H1 (cell line): ENCODE measurements around the gene HEATR5A. TPM values are rescaled to one million over a fixed set of nuclear protein-coding genes. Genes with fewer than 3 reads are reported as not detected.
A peak's percentile ranks its signal among the peaks of the same experiment; 100 is the strongest.

Experiments
- CTCF ChIA-PET: fragments of 300-600 bp; sonication (Branson Sonifier 250); formaldehyde crosslinking; loops from one replicate; lab custom pipeline; 2021; ENCODE audit not compliant: partially characterized antibody; lab: Charles Lee
- POLR2A ChIA-PET: fragments of 300-600 bp; sonication (Branson Sonifier 250); formaldehyde crosslinking; loops from one replicate; lab custom pipeline; 2021; ENCODE audit warnings: inconsistent platforms; ENCODE audit not compliant: partially characterized antibody; lab: Charles Lee
- DNase-seq, 2 experiments: peaks; one replicate each; pipeline versions ENCODE4 v3.0.0 to v3.0.0-alpha.2; 2010 to 2022; ENCODE audit warnings: low spot score in 2 of 2, low read depth in 1 of 2, mixed read lengths in 1 of 2
- FAIRE-seq: peaks from 2 replicates; lab custom pipeline; 2011; peaks lifted over from hg19 to GRCh38; lab: Jason Lieb, UNC
- H2AFZ ChIP-seq: 2 replicates; pipeline ENCODE4 v1.8.1; 2012; ENCODE audit warnings: low read length, inconsistent platforms
- H2AK5ac ChIP-seq: 2 replicates; pipeline ENCODE4 v1.6.1; 2013; ENCODE audit warnings: low read depth, low read length
- H2BK120ac ChIP-seq: replicated peaks from 2 replicates; pipeline ENCODE3; 2013; ENCODE audit warnings: low read depth, low read length, inconsistent platforms
- H2BK12ac ChIP-seq: 2 replicates; pipeline ENCODE4 v1.6.1; 2013; ENCODE audit warnings: low read depth, low read length
- H2BK15ac ChIP-seq: 2 replicates; pipeline ENCODE4 v1.6.1; 2013; ENCODE audit warnings: low read length
- H2BK20ac ChIP-seq: 2 replicates; pipeline ENCODE4 v1.6.1; 2013; ENCODE audit warnings: low read length
- H2BK5ac ChIP-seq: 2 replicates; pipeline ENCODE4 v1.6.1; 2013; ENCODE audit warnings: low read depth, low read length
- H3K14ac ChIP-seq: 2 replicates; pipeline ENCODE4 v1.6.1; 2013; ENCODE audit warnings: inconsistent platforms; ENCODE audit not compliant: insufficient read length
- H3K18ac ChIP-seq: 2 replicates; pipeline ENCODE4 v1.6.1; 2013; ENCODE audit warnings: low read length; ENCODE audit errors: extremely low read depth
- H3K23ac ChIP-seq: 2 replicates; pipeline ENCODE4 v1.6.1; 2013; ENCODE audit warnings: inconsistent platforms; ENCODE audit not compliant: insufficient read length
- H3K23me2 ChIP-seq: 2 replicates; pipeline ENCODE4 v1.6.1; 2013; ENCODE audit warnings: low read depth, low read length
- H3K27ac ChIP-seq: 2 replicates; pipeline ENCODE4 v1.6.1; 2011; ENCODE audit warnings: low read depth, low read length, inconsistent platforms
- H3K27me3 ChIP-seq, 4 experiments: replicated peaks in 1 of 4; 1 replicate in 1 of 4; 2 replicates in 3 of 4; pipeline versions ENCODE4 v1.6.1 to v1.8.1; 2011 to 2013; ENCODE audit warnings: low read length in 3 of 4, mild to moderate bottlenecking in 3 of 4, inconsistent platforms in 2 of 4, mixed read lengths in 2 of 4, moderate library complexity in 1 of 4; ENCODE audit not compliant: control insufficient read depth in 3 of 4, insufficient read depth in 3 of 4; ENCODE audit errors: extremely low read depth in 1 of 4
- H3K36me3 ChIP-seq, 4 experiments: 2 replicates each; pipeline versions ENCODE4 v1.6.1 to v1.8.1; 2011 to 2013; ENCODE audit warnings: mild to moderate bottlenecking in 4 of 4, low read length in 3 of 4, moderate library complexity in 2 of 4, control low read depth in 1 of 4, inconsistent platforms in 1 of 4; ENCODE audit not compliant: insufficient read depth in 4 of 4, control insufficient read depth in 2 of 4
- H3K4ac ChIP-seq: replicated peaks from 2 replicates; pipeline ENCODE3; 2013; ENCODE audit warnings: low read length, low read depth, mixed read lengths, inconsistent platforms; ENCODE audit not compliant: insufficient read length
- H3K4me1 ChIP-seq, 4 experiments: replicated peaks in 1 of 4; 1 replicate in 1 of 4; 2 replicates in 3 of 4; pipeline versions ENCODE4 v1.6.1 to v1.8.1; 2011 to 2013; ENCODE audit warnings: low read length in 3 of 4, inconsistent platforms in 2 of 4, mixed read lengths in 1 of 4; ENCODE audit not compliant: insufficient read depth in 4 of 4, control insufficient read depth in 3 of 4
- H3K4me2 ChIP-seq, 2 experiments: 2 replicates each; pipeline versions ENCODE4 v1.6.1 to v1.8.1; 2011 to 2013; ENCODE audit warnings: low read depth in 2 of 2, low read length in 2 of 2, control low read depth in 1 of 2, inconsistent platforms in 1 of 2, mild to moderate bottlenecking in 1 of 2; ENCODE audit not compliant: insufficient read depth in 1 of 2
- H3K4me3 ChIP-seq, 4 experiments: fragments of 200-600, 300-600 bp in 1 of 4; sonication (generic), shearing (Covaris generic), sonication (Bioruptor Twin) in 1 of 4; 2 replicates each; pipeline versions ENCODE4 v1.5.1 to v1.8.1; 2011 to 2016; ENCODE audit warnings: low read length in 4 of 4, low read depth in 3 of 4, control low read depth in 2 of 4, inconsistent platforms in 2 of 4, mild to moderate bottlenecking in 2 of 4, mixed read lengths in 1 of 4, moderate library complexity in 1 of 4; ENCODE audit not compliant: insufficient read depth in 2 of 4; ENCODE audit errors: extremely low read depth in 1 of 4
- H3K56ac ChIP-seq: replicated peaks from 2 replicates; pipeline ENCODE3; 2013; ENCODE audit warnings: low read depth, mild to moderate bottlenecking, mixed read lengths, low read length, inconsistent platforms; ENCODE audit not compliant: insufficient read length
- H3K79me1 ChIP-seq: 2 replicates; pipeline ENCODE4 v1.6.1; 2013; ENCODE audit warnings: low read depth, low read length, control low read depth
- H3K79me2 ChIP-seq, 2 experiments: 2 replicates each; pipeline versions ENCODE4 v1.6.1 to v1.8.1; 2012 to 2013; ENCODE audit warnings: low read length in 2 of 2, mild to moderate bottlenecking in 2 of 2, inconsistent platforms in 1 of 2; ENCODE audit not compliant: insufficient read depth in 2 of 2, control insufficient read depth in 1 of 2
- H3K9ac ChIP-seq, 4 experiments: replicated peaks in 1 of 4; 1 replicate in 1 of 4; 2 replicates in 3 of 4; pipeline versions ENCODE4 v1.6.1 to v1.8.1; 2011 to 2013; ENCODE audit warnings: low read depth in 3 of 4, low read length in 3 of 4, control low read depth in 2 of 4, mild to moderate bottlenecking in 2 of 4, moderate library complexity in 2 of 4, inconsistent platforms in 1 of 4; ENCODE audit errors: extremely low read depth in 1 of 4
- H3K9me3 ChIP-seq, 2 experiments: 2 replicates each; pipeline versions ENCODE4 v1.6.1 to v1.8.1; 2012 to 2013; ENCODE audit warnings: mild to moderate bottlenecking in 2 of 2, moderate library complexity in 2 of 2, control low read depth in 1 of 2, inconsistent platforms in 1 of 2, low read depth in 1 of 2, low read length in 1 of 2, mixed read lengths in 1 of 2; ENCODE audit not compliant: insufficient read depth in 2 of 2
- H4K20me1 ChIP-seq, 2 experiments: replicated peaks in 1 of 2; 2 replicates each; pipeline versions ENCODE3 to v1.8.1; 2011 to 2013; ENCODE audit warnings: inconsistent platforms in 2 of 2, low read length in 2 of 2, mild to moderate bottlenecking in 1 of 2; ENCODE audit not compliant: insufficient read depth in 2 of 2, control insufficient read depth in 1 of 2
- H4K5ac ChIP-seq: 2 replicates; pipeline ENCODE4 v1.6.1; 2013; ENCODE audit warnings: low read length, low read depth, mixed read lengths, inconsistent platforms; ENCODE audit not compliant: insufficient read length
- H4K8ac ChIP-seq: 2 replicates; pipeline ENCODE4 v1.8.0; 2013; ENCODE audit warnings: mild to moderate bottlenecking, moderate library complexity, low read length, inconsistent platforms; ENCODE audit not compliant: insufficient read depth; ENCODE audit errors: extremely low read depth
- H4K91ac ChIP-seq: replicated peaks from 2 replicates; pipeline ENCODE3; 2013; ENCODE audit warnings: low read length, mixed read lengths, inconsistent platforms; ENCODE audit not compliant: insufficient read length
- ASH2L ChIP-seq: fragments of 200-600, 300-600 bp; sonication (generic); IDR thresholded peaks from one replicate; pipeline ENCODE4 v1.7.1; 2017; ENCODE audit warnings: low read length
- CTBP2 ChIP-seq: IDR thresholded peaks from 2 replicates; pipeline ENCODE4 v1.7.0; 2011; ENCODE audit warnings: borderline replicate concordance, mild to moderate bottlenecking, moderate library complexity, mixed read lengths, low read length; ENCODE audit not compliant: insufficient read depth, insufficient read length
- JUN ChIP-seq: IDR thresholded peaks from 2 replicates; pipeline ENCODE4 v1.6.1; 2011; ENCODE audit warnings: low read depth, mild to moderate bottlenecking, improper control_type of control experiment, low read length
- KDM5A ChIP-seq: fragments of 200-600 bp; IDR thresholded peaks from 2 replicates; pipeline ENCODE4 v1.7.1; 2012; ENCODE audit warnings: mild to moderate bottlenecking, low read length, inconsistent platforms, mixed read lengths
- MAFK ChIP-seq: IDR thresholded peaks from 2 replicates; pipeline ENCODE4 v1.6.1; 2012; ENCODE audit warnings: low read depth, mild to moderate bottlenecking, improper control_type of control experiment, low read length
- RBBP5 ChIP-seq: IDR thresholded peaks from 2 replicates; pipeline ENCODE4 v1.7.1; 2012; ENCODE audit warnings: low read depth, mild to moderate bottlenecking, inconsistent platforms, low read length, moderate library complexity, borderline replicate concordance
- SIN3A ChIP-seq, 2 experiments: IDR thresholded peaks in 1 of 2; conservative IDR thresholded peaks in 1 of 2; 2 replicates each; pipeline ENCODE4 v1.6.1; 2011 to 2012; ENCODE audit warnings: low read length in 2 of 2, improper control_type of control experiment in 1 of 2, low read depth in 1 of 2, mild to moderate bottlenecking in 1 of 2
- SIX5 ChIP-seq: IDR thresholded peaks from 2 replicates; pipeline ENCODE4 v1.6.1; 2011; ENCODE audit warnings: mild to moderate bottlenecking, low read depth, low read length
- SP2 ChIP-seq: IDR thresholded peaks from 2 replicates; pipeline ENCODE4 v1.6.1; 2012; ENCODE audit warnings: mild to moderate bottlenecking, low read length, inconsistent platforms
- SUZ12 ChIP-seq: fragments of 200-600 bp; sonication (generic); IDR thresholded peaks from 2 replicates; pipeline ENCODE4 v1.6.1; 2012; ENCODE audit warnings: mild to moderate bottlenecking, inconsistent platforms, low read length, moderate library complexity, mixed read lengths
- WGBS, 2 experiments: shearing (Covaris generic) in 1 of 2; methylation state at CpG; one replicate each; pipeline versions ENCODE4 v1.1.6 to v1.1.7; 2013 to 2015; ENCODE audit warnings: low lambda C conversion rate in 2 of 2, mixed read lengths in 2 of 2, inconsistent platforms in 1 of 2, low coverage in 1 of 2, missing lambda C conversion rate in 1 of 2; ENCODE audit not compliant: insufficient replicate concordance in 2 of 2, insufficient coverage in 1 of 2, insufficient read length in 1 of 2; ENCODE audit errors: extremely low coverage in 1 of 2, missing lambda C conversion rate in 1 of 2; 5-methylcytosine and 5-hydroxymethylcytosine counted together
- polyA plus RNA-seq, 7 experiments: library from polyadenylated mRNA; depleted of rRNA in 3 of 7; stranded (reverse) in 5 of 7; unstranded in 2 of 7; fragments of >200 nt in 5 of 7; fragments of 200-250 nt in 2 of 7; gene quantifications; 1 replicate in 5 of 7; 2 replicates in 1 of 7; 4 replicates in 1 of 7; pipeline versions ENCODE4 v1.2.1 to v1.2.3, GENCODE V29; 2011 to 2013; ENCODE audit warnings: missing spikeins in 2 of 7, mixed read lengths in 2 of 7
- total RNA-seq: library from RNA; stranded (reverse); fragmentation: NEBNext Ultra II Directional; extraction: Animal tissue kit (Norgen Biotek cat#: 25700); gene quantifications from 2 replicates; pipeline ENCODE4 v1.2.1, GENCODE V29; 2021

Gene HEATR5A
- total and polyA plus RNA-seq, 2 of the 8 experiments (the other 6 are each of a cell fraction or from before 2014, with no cell fraction given) = 9.0 to 36.2 TPM

DNA sequence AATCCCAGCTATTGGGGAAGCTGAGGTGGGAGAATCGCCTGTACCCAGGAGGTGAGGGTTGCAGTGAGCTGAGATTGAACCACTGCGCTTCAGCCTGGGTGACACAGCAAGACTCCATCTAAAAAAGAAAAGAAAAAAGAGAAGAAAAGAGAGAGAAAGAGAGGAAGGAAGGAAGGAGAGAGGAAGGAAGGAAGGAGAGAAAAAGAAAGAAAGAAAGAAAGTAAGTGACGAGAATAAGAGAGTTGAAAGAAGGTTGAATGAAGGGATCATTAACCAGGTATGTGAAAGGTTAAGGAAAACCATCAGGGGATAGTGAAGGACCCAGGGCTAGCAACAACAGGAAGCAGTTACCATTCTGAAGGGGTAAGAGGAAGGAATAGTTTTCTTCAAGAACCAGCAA is 41.2 kb upstream of the HEATR5A start:
- no peaks in the 10 kb centered on the region; a peak in 1 of 4 replicates for H3K9me3 ChIP-seq
- no peaks in the 10 kb centered on the region for H3K36me3 ChIP-seq
- H3K4ac ChIP-seq = no peak overlapping the region
- WGBS, 2 experiments = 90 to 100% methylated on average over 1 to 3 of the region's 3 CpGs
- no peaks in the 10 kb centered on the region for H3K79me1 ChIP-seq
- H2BK120ac ChIP-seq = no peak overlapping the region
- peaks cover 0 to 5% (median 2%) of the 10 kb centered on the region in 4 experiments; a peak in 2 of 7 replicates for H3K4me1 ChIP-seq
- peak overlapping the region; percentile 95 for H2AFZ ChIP-seq
- no peak overlapping the region for H4K8ac ChIP-seq
- POLR2A ChIA-PET = interaction anchor here (1.2 kb wide), 1 partner anchor 41 kb away, joined by 3 read pairs; the partner anchor contains the start of gene HEATR5A
- no peaks in the 10 kb centered on the region for H3K27me3 ChIP-seq
- no peak overlapping the region for H4K5ac ChIP-seq
- no peak for DNase-seq
- no peak overlapping the region for H3K9ac ChIP-seq
- H2BK20ac ChIP-seq = no peak overlapping the region
- no peak overlapping the region for H3K56ac ChIP-seq
- no peak overlapping the region for H3K18ac ChIP-seq
- FAIRE-seq = no peak
- H2BK12ac ChIP-seq = no peak overlapping the region
- no peak overlapping the region for H2BK15ac ChIP-seq
- H4K20me1 ChIP-seq = no peaks in the 10 kb centered on the region
- TF ChIP-seq SUZ12 = no peak
- no peak for TF ChIP-seq SIX5
- TF ChIP-seq KDM5A = no peak
- no peak for TF ChIP-seq JUN
- TF ChIP-seq CTBP2 = no peak
- TF ChIP-seq ASH2L = no peak
- no peak for TF ChIP-seq RBBP5
- TF ChIP-seq SP2 = no peak
- TF ChIP-seq MAFK = no peak
- no peak for TF ChIP-seq SIN3A (conservative IDR thresholded peaks at IDR 0.05 in 1 of 2, IDR thresholded peaks at IDR 0.05 in 1 of 2; ENCODE audit: low read depth in 1 of 2, low read length in 2 of 2)
- TF ChIP-seq, all 59 proteins: peak for 0
- Histone ChIP-seq H3K14ac (no peak overlapping the region), H2BK5ac (no peak overlapping the region), H3K23ac (no peak overlapping the region), H3K4me2 (no peak overlapping the region), H4K91ac (no peak overlapping the region), H3K4me3 (no peak overlapping the region), H2AK5ac (no peak overlapping the region), H3K23me2 (peaks cover 3% of the 10 kb centered on the region), H3K79me2 (no peaks in the 10 kb centered on the region), H3K27ac (no peak overlapping the region)
- CTCF ChIA-PET = no interaction called here
